Measurements from ENCODE around the gene FERD3L.

GRCh38 chr7:19099194-19099593 lies 46.0 kb downstream of the FERD3L start:
- TF ChIP-seq CTCF (IDR thresholded peaks at IDR 0.05) (no peak), POLR2A (IDR thresholded peaks at IDR 0.05) (no peak)
